Measurements from ENCODE around the gene PIP4P1. TPM values are rescaled to one million over a fixed set of nuclear protein-coding genes. Genes with fewer than 3 reads are reported as not detected.
A peak's percentile ranks its signal among the peaks of the same experiment; 100 is the strongest.

PIP4P1 gene
- total and polyA plus RNA-seq, 2 of the 13 experiments (the other 11 are each of a cell fraction or from before 2014, with no cell fraction given): 33.4 to 47.0 TPM

DNA sequence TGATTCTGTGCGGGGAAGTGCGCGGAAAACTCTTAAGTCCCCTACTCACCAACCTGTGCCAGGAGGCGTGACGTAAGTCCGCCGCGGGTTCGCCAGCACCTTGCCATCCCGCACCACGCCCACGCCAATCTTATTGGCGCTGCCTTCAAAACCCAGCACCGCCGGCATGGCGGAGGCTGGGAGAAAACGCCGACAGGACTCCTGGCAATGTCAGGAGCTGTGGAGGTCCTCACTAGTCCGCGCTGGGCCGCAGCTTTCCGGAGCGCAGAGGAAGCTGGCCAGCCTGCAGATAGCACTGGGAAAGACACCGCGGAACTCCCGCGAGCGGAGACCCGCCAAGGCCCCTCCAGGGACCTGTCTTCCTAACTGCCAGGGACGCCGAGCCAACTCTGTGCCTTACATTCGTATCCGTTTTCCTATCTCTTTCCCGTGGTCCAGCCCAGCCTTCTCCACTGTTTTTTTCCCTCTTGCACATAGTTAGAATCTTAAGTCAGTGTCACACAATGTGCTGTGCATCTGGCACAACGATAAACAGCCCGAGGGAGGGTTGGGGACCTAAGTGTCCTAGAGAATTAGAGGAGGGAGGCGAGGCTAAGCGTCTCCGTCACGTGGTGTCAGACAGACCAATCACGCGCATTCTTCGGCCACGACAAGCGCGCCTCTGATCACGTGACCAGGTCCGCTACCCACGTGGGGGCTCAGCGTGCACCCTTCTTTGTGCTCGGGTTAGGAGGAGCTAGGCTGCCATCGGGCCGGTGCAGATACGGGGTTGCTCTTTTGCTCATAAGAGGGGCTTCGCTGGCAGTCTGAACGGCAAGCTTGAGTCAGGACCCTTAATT is 6.5 kb downstream of the PIP4P1 start, which contains the start of the genes APEX1 and OSGEP (continued):
- peak; percentile 80 for TF ChIP-seq ATF7-NPFF (CRISPR knock-in tag; IDR thresholded peaks at IDR 0.05; ENCODE audit: low read depth)
- TF ChIP-seq YEATS2 (CRISPR knock-in tag; IDR thresholded peaks at IDR 0.05; ENCODE audit: borderline replicate concordance): peak; percentile 98
- TF ChIP-seq, protein P1, sequence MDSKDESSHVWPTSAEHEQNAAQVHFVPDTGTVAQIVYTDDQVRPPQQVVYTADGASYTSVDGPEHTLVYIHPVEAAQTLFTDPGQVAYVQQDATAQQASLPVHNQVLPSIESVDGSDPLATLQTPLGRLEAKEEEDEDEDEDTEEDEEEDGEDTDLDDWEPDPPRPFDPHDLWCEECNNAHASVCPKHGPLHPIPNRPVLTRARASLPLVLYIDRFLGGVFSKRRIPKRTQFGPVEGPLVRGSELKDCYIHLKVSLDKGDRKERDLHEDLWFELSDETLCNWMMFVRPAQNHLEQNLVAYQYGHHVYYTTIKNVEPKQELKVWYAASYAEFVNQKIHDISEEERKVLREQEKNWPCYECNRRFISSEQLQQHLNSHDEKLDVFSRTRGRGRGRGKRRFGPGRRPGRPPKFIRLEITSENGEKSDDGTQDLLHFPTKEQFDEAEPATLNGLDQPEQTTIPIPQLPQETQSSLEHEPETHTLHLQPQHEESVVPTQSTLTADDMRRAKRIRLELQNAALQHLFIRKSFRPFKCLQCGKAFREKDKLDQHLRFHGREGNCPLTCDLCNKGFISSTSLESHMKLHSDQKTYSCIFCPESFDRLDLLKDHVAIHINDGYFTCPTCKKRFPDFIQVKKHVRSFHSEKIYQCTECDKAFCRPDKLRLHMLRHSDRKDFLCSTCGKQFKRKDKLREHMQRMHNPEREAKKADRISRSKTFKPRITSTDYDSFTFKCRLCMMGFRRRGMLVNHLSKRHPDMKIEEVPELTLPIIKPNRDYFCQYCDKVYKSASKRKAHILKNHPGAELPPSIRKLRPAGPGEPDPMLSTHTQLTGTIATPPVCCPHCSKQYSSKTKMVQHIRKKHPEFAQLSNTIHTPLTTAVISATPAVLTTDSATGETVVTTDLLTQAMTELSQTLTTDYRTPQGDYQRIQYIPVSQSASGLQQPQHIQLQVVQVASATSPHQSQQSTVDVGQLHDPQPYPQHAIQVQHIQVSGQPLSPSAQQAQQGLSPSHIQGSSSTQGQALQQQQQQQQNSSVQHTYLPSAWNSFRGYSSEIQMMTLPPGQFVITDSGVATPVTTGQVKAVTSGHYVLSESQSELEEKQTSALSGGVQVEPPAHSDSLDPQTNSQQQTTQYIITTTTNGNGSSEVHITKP (CRISPR knock-in tag; IDR thresholded peaks at IDR 0.05; ENCODE audit: low read depth): no peak
- TF ChIP-seq, protein P2, sequence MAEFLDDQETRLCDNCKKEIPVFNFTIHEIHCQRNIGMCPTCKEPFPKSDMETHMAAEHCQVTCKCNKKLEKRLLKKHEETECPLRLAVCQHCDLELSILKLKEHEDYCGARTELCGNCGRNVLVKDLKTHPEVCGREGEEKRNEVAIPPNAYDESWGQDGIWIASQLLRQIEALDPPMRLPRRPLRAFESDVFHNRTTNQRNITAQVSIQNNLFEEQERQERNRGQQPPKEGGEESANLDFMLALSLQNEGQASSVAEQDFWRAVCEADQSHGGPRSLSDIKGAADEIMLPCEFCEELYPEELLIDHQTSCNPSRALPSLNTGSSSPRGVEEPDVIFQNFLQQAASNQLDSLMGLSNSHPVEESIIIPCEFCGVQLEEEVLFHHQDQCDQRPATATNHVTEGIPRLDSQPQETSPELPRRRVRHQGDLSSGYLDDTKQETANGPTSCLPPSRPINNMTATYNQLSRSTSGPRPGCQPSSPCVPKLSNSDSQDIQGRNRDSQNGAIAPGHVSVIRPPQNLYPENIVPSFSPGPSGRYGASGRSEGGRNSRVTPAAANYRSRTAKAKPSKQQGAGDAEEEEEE (CRISPR knock-in tag; IDR thresholded peaks at IDR 0.05; ENCODE audit: borderline replicate concordance): 0 out of 2 replicates have a peak, but pooled peaks have one; percentile 59
- TF ChIP-seq HNRNPK (IDR thresholded peaks at IDR 0.05; ENCODE audit: low read depth, low read length, poor library complexity, severe bottlenecking): no peak
- no peak; the same call in 1 of the 2 replicates for TF ChIP-seq ZNF12 (CRISPR knock-in tag; IDR thresholded peaks at IDR 0.05)
- no peak for TF ChIP-seq MTF1 (CRISPR knock-in tag; IDR thresholded peaks at IDR 0.05)
- no peak for TF ChIP-seq CBX2 (IDR thresholded peaks at IDR 0.05; ENCODE audit: low read depth, low read length)
- 0 out of 2 replicates have a peak, but pooled peaks have one; percentile 95 for TF ChIP-seq CBX2 (CRISPR knock-in tag; IDR thresholded peaks at IDR 0.05; ENCODE audit: low read depth)
- TF ChIP-seq, protein P3, sequence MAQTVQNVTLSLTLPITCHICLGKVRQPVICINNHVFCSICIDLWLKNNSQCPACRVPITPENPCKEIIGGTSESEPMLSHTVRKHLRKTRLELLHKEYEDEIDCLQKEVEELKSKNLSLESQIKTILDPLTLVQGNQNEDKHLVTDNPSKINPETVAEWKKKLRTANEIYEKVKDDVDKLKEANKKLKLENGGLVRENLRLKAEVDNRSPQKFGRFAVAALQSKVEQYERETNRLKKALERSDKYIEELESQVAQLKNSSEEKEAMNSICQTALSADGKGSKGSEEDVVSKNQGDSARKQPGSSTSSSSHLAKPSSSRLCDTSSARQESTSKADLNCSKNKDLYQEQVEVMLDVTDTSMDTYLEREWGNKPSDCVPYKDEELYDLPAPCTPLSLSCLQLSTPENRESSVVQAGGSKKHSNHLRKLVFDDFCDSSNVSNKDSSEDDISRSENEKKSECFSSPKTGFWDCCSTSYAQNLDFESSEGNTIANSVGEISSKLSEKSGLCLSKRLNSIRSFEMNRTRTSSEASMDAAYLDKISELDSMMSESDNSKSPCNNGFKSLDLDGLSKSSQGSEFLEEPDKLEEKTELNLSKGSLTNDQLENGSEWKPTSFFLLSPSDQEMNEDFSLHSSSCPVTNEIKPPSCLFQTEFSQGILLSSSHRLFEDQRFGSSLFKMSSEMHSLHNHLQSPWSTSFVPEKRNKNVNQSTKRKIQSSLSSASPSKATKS (CRISPR knock-in tag; IDR thresholded peaks at IDR 0.05): no peak
- TF ChIP-seq MTA3 (CRISPR knock-in tag; IDR thresholded peaks at IDR 0.05): no peak
